GM21526 (cell line): ENCODE results near the gene PGLYRP3.
"Not testable (repeated sequence)": the region's sequence is repeated elsewhere in the genome, so short reads cannot be mapped to it uniquely, and the experiment has no call there.

Experiments used
- ATAC-seq: cut with Tn5 transposase; IDR thresholded peaks from one replicate; pipeline ENCODE4 v1.9.1; 2021; ENCODE audit warnings: moderate library complexity; ENCODE audit not compliant: unreplicated experiment, low FRiP score

PGLYRP3 gene

GRCh38 chr1:153316013-153316412 lies 3.3 kb upstream of the PGLYRP3 start:
- ATAC-seq: not testable (repeated sequence)

- ATAC-seq: not testable (repeated sequence)
These were observed 1.6 kb upstream of the PGLYRP3 start for GRCh38 chr1:153314388-153314787.

DNA sequence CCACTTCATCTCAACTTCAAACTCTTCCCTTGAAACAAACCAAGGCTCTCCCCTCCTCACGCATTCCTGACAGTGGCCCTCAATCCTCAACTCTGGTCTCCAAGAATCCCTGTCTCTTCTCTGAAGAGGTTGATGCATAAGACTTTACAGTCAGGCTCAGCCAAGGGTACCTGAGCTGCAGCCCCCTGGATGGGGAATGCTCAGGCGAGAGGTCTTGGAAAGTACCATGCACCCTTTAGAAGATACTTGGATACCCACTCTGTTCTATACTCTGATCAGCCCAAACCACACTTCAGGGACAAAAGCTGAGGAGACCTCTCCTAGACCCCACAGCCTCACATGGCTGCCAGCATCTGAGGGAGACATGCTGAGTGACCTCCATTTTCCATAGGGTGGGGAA lies 536 bp upstream of the PGLYRP3 start:
- no peak for ATAC-seq

DNA sequence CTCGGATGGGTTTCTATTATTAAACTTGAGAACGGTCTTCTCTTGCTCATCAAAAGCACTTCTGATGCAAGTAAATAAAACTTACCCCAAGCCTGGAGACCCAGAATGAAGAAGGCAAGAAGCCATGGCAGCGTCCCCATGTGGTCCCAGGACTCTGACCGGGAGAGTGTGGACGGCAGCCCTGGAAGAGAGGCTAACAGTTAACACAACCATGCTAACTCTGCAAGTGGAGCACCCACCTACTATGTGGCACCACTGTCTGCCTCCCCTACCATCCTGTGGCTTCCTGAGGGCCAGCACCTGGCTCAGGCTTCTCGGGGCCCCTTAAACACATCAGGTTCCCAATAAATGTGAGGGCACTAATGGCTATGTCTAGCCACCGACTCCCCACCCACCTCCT lies 2.2 kb downstream of the PGLYRP3 start:
- ATAC-seq: no peak

DNA sequence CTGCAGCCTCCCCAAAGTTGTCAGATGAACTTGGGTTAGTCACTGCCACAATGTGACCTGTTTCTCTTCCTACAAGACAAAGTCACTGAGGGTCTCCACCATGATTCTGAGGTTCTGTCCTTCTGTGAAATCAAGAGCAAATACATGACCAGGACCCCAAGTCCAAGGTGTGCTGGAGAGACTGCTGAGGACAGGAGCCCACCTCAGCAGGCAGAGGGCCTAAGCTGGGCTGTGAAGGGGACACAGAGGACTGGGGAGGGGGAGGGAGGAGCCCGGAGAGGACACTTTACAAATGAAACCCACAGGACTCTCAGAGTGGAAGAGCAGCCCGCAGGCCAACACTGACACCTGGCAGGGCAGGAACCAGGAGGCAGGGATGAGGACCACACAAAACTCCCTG lies 3.3 kb downstream of the PGLYRP3 start:
- no peak for ATAC-seq

DNA sequence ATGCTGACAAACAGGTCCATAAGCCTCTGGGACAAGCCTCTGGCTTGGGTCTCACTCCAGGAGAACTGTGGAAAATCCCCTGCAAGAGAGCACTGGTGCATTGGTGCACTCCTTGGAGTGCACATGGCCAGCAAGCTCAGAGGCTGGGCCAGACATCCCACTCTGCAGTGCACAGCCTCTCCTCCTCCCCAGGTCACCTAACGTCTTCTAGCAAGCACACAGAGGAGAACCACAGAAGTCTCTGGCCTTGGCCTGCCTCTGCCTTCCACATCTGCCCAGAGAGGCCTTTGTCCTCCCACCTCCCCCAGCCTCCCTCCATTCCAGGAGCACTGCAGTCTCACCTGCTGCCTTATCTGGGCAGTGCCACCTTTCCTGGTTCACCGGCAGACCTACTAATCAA lies 4.2 kb downstream of the PGLYRP3 start:
- no peak for ATAC-seq

DNA sequence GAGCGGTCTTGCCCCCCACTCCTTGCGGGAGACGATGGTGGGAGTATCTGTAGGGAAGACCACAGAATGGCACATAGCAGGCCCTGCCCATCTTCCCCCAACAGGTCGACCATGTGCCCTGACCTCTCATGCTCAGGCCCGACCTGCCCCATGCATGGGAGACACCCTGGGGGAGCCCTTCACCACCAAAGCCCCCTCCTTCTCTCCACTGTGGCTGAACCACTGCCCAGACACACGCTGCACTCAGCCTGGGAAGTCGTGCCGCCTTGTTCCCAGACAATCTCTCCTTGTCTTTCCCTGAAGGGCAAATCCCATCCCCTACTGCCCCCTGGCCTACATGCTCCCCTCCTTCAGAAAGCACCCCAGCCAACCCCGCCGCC lies 5.5 kb downstream of the PGLYRP3 start:
- ATAC-seq: no peak

DNA sequence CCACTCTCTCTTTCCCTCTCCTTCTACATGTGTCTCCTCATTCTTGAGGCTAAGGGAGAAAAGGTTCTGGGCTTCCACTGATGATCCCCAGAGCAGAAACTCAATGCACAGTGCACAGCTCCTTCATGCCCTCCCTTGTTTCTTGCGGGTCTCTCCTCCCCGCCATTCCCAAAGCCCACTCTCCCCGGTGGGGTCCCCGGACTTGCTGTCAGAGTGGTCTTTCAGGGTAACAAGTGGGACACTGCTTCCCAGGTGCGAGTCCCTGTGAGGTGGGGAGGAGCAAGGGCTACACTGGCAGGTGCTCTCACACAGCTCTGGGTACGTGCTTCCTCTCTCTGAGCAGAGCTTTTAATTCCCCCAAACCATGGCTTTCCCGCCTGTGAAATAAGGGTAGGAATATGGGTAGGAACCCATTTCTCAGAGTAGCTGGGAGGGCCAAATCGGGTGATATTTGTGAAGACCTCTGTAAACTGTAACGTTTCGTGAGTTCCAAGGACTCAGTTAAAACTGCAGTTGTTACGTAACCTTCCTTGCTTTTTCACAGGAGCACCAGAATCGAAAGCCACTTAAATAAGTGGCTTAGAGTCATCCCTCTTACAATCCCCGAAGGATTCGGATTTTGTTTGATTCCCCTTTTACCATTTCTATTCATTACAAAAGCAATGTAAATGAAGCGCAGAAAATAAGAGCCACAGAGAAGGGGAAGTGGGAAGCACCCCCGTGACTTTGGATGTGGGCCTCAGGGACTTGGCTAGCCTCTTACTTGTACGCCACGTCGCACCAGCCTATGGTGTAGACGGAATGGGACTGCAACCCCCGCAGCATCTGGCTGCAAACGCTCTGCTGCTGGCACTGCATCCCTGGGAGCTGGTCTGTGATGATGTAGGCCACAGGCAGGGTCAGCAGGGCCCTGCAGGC lies 6.2 kb downstream of the PGLYRP3 start:
- ATAC-seq: no peak

DNA sequence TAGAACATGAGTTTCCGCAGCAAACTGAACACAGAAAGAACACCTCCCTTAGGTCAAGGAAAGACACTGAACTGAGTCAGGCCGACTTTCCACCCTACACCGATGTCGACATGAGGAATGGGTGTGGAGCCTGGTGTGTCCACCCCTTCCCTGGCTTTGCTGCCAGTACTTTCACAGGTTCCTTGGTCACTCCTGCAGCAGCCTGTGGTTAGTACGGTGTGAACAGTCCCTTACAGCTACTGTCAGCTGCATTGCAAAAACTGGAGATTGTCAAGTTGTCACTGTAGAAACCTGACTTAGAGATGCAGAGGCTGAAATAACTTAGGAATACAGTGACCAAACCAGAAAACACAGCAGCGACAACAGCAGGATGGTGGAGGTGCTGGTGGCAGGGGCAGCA lies 7.1 kb downstream of the PGLYRP3 start:
- ATAC-seq: no peak

GRCh38 chr1:153302308-153302707 lies 10.4 kb downstream of the PGLYRP3 start:
- no peak for ATAC-seq

DNA sequence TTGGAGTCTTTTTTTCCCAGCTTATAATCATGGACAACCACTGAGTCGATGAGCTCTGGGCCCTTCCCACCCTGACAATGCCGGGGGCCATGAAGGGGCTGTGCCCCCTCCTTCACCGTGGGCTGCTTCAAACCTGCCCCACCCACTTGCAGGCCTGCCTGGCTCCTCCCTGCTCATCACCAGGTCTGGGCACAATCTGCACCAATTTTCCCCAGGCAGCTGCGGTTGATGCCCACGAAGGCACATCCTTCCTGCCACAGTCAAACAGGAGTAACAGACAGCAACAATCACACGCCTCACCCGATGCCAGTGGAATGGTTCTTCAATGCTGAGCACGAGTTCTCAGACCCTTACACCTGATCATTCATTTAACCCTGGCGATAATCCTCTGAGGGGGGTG lies 18.9 kb downstream of the PGLYRP3 start:
- no peak for ATAC-seq

DNA sequence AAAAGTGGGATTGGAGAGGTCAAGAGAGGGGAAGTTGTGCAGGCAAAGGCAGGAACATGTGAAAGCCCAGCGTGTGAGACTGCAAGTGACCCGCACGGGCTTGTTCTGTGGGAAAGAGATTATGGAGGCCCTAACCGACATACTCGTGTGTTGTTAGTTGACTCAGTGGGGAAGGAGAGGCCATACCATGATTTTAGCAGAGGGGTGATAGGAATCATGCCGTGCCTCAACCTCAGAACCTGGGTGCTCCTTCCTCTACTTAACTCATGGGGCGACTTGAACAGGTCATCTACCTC lies 19.3 kb downstream of the PGLYRP3 start:
- ATAC-seq: no peak

- no peak for ATAC-seq
These were observed 19.8 kb downstream of the PGLYRP3 start for GRCh38 chr1:153292740-153293479.

GRCh38 chr1:153292185-153292584 lies 20.6 kb downstream of the PGLYRP3 start:
- ATAC-seq: no peak

GRCh38 chr1:153291514-153291913 lies 21.2 kb downstream of the PGLYRP3 start:
- ATAC-seq: no peak

DNA sequence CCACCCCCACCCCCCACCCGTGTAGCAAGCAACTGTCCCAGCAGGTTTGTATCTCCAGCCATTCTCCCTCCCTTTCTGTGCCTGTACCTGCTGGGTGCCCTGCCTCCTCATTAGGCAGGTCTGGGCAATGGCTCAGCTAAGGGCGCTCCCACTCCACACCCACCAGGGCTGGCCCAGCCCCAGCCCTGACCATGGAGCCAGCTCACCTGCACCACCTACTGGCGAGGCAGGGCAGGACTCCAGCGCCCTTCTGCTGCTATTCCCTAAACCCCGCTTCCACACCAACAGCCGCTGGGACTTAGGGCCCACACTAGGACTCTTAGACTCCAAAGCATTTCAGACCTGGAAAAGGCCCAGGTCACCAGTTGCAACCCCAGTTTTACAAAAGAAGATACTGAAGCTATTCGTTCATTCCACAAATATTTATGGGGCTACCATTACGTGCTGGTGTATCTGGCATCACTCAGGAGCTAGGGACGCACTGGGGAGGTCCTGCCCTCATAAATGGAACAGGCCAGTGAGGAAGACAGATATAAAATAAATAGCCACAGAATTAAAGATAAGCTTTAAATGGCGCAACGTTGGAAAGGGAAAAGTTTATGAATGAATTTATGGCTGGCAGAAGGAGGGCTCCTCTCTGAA lies 24.0 kb downstream of the PGLYRP3 start:
- no peak for ATAC-seq

DNA sequence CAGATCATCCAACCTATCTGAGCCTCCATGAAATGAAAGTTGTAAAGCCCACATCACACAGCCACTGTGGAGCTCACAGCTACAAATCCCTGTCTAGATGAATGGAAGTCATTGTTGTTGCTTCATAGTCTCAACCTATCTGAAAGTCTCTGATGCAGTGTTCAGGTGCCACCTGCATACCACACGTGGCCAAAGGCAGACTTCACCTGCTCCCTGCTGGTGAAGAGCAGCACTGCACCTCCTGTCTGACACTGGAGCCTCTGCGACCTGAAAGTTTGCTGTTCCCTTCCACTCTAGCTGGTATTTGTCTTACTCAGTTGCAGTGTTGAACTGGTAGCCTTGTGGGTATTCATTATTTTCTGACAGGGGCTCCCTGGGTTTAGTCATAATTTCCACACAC lies 34.9 kb downstream of the PGLYRP3 start:
- ATAC-seq: no peak

DNA sequence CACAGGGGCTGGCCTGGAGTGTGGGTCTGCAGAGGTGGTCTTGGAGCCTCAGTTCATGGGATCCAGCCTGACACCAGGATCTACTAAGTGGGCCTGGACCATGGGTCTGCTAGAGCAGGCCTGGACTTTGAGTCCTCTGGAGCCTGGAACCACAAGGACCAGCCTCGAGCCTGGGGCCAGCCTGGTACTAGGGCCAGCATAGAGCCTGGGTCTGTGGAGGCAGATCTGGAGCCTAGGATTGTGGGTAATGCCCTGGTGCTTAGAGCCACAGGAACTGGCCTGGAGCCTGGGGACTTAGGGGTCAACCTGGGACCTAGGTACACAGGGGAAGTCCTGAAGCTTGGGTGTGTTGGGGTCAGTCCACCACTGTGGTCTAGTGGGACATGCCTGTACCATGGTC lies 40.6 kb downstream of the PGLYRP3 start:
- no peak for ATAC-seq

DNA sequence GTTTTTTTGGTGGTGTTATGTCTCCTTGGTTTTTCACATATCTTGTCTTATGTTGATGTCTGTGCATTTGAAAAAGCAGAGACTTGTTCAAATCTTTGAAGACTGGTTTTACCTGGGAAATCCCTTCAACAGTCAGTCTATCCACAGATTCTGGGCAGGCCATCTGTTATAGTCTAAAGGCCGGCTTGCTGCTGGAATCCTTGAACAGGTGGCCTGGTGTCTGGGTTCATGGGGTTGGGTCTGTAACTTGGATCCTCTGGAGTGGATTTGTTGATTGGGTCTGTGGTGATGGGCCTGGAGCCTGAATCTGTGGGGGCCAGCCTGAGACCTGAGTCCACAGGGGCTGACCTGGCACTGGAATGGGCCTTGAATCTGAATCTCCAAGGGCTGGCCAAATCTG lies 41.0 kb downstream of the PGLYRP3 start:
- no peak for ATAC-seq

GRCh38 chr1:153265457-153265856 lies 47.3 kb downstream of the PGLYRP3 start:
- no peak for ATAC-seq

- no peak for ATAC-seq
These were observed 50.1 kb downstream of the PGLYRP3 start for GRCh38 chr1:153262462-153263157.
